ENCODE data around the gene SH3D21. TPM values are rescaled to one million over a fixed set of nuclear protein-coding genes. Genes with fewer than 3 reads are reported as not detected.

SH3D21 gene
- polyA plus RNA-seq, 10 donors, result 1.8 to 5.1 (median 3.1) TPM

GRCh38 chr1:36303244-36303643 lies 2.9 kb upstream of the SH3D21 start:
- DNase-seq, result no peak

- no peak for DNase-seq
Observed at GRCh38 chr1:36303650-36304360, 2.4 kb upstream of the SH3D21 start.

- DNase-seq, result no peak
Observed at GRCh38 chr1:36304521-36304920, 1.6 kb upstream of the SH3D21 start.

GRCh38 chr1:36304970-36305914 lies 926 bp upstream of the SH3D21 start:
- no peak for DNase-seq

- DNase-seq, result no peak
Observed at GRCh38 chr1:36305915-36306209, 306 bp upstream of the SH3D21 start.

- DNase-seq, result peak; percentile 90 to 97 (median 95)
Observed at GRCh38 chr1:36306902-36307456, 811 bp downstream of the SH3D21 start.

GRCh38 chr1:36307601-36308330 lies 1.6 kb downstream of the SH3D21 start:
- no peak for DNase-seq

- no peak for DNase-seq
Observed at GRCh38 chr1:36309397-36309796, 3.2 kb downstream of the SH3D21 start.

- DNase-seq, result peak in 2 of 3 donors; percentile 24 to 68
Observed at GRCh38 chr1:36320291-36320761, 14.2 kb downstream of the SH3D21 start.

- no peak for DNase-seq
Observed at GRCh38 chr1:36320767-36321118, 14.6 kb downstream of the SH3D21 start.

- DNase-seq, result peak; percentile 93 to 97 (median 94)
Observed at GRCh38 chr1:36321119-36321951, 15.2 kb downstream of the SH3D21 start.

- DNase-seq, result peak in 1 of 3 donors; percentile 73
Observed at GRCh38 chr1:36322041-36322785, 16.0 kb downstream of the SH3D21 start.

- peak in 2 of 3 donors; percentile 67 to 87 for DNase-seq
Observed at GRCh38 chr1:36322786-36323635, 16.8 kb downstream of the SH3D21 start.

- peak; percentile 79 to 95 (median 85) for DNase-seq
Observed at GRCh38 chr1:36323636-36324352, 17.6 kb downstream of the SH3D21 start, which contains the start of gene EVA1B. TSS of gene EVA1B (minus strand) at chr1:36323645. CDS start at chr1:36323037, 608 bp downstream.

- DNase-seq, result peak in 1 of 3 donors; percentile 39
Observed at GRCh38 chr1:36324353-36324703, 18.2 kb downstream of the SH3D21 start.

GRCh38 chr1:36326499-36326898 lies 20.3 kb downstream of the SH3D21 start:
- no peak for DNase-seq

- DNase-seq, result no peak
Observed at GRCh38 chr1:36327421-36328087, 21.4 kb downstream of the SH3D21 start.

- no peak for DNase-seq
Observed at GRCh38 chr1:36328088-36328480, 21.9 kb downstream of the SH3D21 start.
